ENCODE measurements around the gene LSAMP.

DNA sequence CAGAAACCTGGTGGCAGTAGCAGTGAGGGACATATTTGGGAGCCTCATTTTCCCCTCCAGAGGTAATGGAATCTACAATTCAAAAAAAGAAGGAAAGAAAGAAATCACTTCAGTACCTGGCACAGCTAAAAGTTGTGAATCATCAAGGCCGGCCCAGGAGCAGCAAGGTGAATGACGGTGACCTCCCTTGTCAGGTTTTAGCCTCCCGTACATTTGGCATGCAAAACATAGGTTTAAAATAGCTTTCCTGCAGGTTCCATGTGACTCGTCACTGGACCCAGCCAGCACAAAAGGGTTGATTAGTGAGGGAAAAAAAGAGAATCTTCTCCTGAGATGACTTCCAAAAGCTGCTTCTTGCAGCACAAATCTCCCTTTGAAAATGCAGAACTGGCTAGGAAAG, 394.2 kb downstream of the LSAMP start:
- TF ChIP-seq, protein P1, sequence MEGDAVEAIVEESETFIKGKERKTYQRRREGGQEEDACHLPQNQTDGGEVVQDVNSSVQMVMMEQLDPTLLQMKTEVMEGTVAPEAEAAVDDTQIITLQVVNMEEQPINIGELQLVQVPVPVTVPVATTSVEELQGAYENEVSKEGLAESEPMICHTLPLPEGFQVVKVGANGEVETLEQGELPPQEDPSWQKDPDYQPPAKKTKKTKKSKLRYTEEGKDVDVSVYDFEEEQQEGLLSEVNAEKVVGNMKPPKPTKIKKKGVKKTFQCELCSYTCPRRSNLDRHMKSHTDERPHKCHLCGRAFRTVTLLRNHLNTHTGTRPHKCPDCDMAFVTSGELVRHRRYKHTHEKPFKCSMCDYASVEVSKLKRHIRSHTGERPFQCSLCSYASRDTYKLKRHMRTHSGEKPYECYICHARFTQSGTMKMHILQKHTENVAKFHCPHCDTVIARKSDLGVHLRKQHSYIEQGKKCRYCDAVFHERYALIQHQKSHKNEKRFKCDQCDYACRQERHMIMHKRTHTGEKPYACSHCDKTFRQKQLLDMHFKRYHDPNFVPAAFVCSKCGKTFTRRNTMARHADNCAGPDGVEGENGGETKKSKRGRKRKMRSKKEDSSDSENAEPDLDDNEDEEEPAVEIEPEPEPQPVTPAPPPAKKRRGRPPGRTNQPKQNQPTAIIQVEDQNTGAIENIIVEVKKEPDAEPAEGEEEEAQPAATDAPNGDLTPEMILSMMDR (conservative IDR thresholded peaks at IDR 0.05), result no peak
- TF ChIP-seq EZH2 (IDR thresholded peaks at IDR 0.05; ENCODE audit: low read depth), result no peak

All from PC-9 (cell line).